GM19468 (cell line): ENCODE data around the gene AGTR2.
"Not testable (repeated sequence)": the region's sequence is repeated elsewhere in the genome, so short reads cannot be mapped to it uniquely, and the experiment has no call there.

Source experiments
- ATAC-seq: cut with Tn5 transposase; IDR thresholded peaks from one replicate; pipeline ENCODE4 v1.9.1; 2021; ENCODE audit warnings: mild to moderate bottlenecking, moderate library complexity, moderate number of reproducible peaks; ENCODE audit not compliant: unreplicated experiment; ENCODE audit errors: extremely low read depth

AGTR2 gene, protein sequence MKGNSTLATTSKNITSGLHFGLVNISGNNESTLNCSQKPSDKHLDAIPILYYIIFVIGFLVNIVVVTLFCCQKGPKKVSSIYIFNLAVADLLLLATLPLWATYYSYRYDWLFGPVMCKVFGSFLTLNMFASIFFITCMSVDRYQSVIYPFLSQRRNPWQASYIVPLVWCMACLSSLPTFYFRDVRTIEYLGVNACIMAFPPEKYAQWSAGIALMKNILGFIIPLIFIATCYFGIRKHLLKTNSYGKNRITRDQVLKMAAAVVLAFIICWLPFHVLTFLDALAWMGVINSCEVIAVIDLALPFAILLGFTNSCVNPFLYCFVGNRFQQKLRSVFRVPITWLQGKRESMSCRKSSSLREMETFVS

DNA sequence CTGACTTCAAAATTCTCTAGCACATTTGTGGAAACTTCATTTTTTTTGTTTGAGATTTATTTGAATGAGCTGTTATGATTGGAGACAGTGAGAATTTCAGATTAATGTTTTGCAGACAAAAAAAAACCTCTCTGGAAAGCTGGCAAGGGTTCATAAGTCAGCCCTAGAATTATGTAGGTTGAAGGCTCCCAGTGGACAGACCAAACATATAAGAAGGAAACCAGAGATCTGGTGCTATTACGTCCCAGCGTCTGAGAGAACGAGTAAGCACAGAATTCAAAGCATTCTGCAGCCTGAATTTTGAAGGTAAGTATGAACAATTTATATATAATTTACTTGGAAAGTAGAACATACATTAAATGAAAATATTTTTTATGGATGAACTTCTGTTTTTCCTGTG lies at the start of gene AGTR2:
TSS of gene AGTR2 (plus strand) at position 234 of the 400 bp plus-strand sequence. CDS start 1,537 bp downstream, outside the sequence.
- no peak for ATAC-seq

DNA sequence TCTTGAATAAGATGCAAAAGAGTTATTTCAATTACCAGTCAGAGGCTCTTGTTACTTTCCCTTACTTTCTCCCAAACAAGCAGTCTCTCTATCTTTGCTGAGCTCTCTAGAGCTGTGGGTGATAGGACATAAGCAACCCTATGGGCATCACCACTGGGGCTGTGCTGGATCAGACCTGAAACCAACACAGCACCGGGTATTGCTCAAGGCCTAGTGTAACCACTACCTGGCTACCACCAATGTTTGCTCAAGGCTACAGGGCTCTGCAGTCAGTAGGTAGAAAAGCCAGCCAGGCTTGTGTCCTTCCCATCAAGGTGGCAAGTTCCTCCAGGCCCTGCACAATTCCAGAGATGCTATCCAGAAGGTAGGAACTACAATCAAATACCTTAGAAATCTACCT lies 35.3 kb upstream of the AGTR2 start:
- no peak for ATAC-seq

DNA sequence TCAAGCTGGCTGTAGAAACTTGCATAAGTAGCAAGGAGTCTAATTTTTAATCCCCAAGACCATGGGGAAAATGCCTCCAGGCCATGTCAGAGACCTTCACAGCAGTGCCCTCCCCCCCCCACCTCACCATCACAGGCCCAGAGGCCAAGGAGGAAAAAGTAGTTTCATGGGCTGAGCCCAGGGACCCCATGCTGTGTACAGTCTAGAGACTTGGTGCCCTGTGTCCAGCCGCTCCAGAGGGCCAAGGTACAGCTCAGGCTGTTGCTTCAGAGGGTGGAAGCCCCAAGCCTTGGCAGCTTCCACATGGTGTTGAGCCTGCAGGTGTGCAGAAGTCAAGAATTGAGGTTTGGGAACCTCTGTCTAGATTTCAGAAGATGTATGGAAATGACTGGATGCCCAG lies 29.3 kb upstream of the AGTR2 start:
- ATAC-seq = not testable (repeated sequence)

DNA sequence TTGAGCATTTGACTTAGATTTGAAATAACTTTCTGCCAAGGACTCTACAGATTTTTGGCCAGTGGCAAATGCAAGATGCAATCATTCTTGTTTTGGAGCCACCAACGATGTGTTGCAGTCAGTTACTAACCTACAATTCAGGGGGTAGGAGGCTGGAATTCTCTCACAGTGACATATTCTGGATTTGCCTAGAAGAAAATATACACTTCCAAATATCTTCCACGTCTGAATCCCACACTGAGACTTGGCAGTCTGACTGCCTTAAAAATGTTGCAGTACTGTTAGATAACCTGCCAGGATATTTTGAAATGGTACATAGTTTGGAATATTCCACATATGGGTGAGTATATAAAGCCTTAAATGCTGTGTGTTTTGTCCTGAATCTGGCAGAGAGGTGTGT lies 27.6 kb upstream of the AGTR2 start:
- no peak for ATAC-seq

DNA sequence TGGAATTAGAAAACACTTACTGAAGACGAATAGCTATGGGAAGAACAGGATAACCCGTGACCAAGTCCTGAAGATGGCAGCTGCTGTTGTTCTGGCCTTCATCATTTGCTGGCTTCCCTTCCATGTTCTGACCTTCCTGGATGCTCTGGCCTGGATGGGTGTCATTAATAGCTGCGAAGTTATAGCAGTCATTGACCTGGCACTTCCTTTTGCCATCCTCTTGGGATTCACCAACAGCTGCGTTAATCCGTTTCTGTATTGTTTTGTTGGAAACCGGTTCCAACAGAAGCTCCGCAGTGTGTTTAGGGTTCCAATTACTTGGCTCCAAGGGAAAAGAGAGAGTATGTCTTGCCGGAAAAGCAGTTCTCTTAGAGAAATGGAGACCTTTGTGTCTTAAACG lies 2.4 kb downstream of the AGTR2 start:
- ATAC-seq = no peak

DNA sequence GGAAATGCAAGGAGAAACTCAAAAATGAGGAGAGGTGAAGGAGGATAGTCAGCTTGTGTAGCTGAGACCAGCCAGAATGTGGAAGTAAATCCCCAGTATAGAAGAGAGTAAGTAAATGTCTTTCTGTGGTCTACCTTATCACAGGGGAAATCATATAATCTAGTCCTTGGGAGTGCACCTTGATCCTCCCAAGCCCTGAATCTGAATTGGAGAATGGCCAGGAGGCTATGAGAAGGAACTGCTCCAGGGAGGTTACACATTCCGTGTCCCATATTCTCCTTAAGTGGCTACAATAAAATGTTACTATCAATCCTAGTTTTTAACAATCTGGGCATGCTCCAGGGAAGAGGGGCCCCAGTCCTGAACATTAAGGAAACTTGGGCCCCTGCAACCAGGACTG lies 10.8 kb downstream of the AGTR2 start:
- ATAC-seq = no peak

DNA sequence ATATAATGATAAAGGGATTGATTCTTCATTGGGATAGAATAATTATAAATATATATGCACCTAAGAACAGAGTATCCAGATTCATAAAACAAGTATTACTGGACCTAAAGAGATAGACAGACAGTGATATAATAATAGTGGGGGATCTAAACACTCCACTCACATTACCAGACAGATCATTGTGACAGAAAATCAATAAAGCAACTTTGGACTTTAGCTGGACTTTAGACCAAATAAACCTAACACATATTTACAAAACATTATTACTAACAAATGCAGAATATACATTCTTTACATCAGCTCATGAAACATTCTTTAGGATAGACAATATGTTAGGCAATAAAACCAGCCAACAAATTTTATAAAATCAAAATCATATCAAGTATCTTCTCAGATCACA lies 14.6 kb downstream of the AGTR2 start:
- ATAC-seq = no peak

DNA sequence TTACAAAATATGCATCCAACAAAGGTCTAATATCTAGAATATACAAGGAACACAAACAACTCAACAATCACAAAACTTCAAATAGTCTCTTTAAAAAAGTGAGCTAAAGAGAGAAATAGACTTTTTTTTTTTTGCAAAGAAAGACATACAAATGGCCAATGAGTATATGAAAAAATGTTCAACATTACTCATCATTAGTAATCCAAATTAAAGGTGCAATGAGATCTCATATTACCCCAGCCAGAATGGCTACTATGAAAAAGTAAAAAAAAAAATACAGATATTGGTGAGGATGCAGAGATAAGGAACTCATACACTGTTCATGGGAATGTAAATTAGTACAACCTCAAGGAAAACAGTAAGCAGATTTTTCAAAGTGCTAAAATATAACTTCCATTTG lies 24.1 kb downstream of the AGTR2 start:
- no peak for ATAC-seq

DNA sequence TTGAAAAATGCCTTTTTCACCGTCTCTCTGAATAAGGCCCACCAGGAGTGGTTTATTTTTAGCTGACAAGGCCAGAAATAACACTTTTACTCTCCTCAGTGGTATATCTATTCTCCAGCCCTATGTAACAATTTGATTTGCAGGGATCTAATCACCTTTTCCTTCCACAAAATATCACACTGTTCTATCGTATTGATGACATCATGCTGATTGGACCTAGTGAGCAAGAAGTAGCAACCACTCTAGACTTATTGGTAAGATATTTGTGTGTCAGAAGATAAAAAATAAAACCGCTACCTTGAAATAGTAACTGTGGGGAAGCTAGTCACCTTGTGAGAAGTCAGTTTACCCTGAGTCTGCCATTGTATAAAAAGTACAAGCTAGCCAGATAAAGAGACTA lies 27.7 kb downstream of the AGTR2 start:
- ATAC-seq = no peak

DNA sequence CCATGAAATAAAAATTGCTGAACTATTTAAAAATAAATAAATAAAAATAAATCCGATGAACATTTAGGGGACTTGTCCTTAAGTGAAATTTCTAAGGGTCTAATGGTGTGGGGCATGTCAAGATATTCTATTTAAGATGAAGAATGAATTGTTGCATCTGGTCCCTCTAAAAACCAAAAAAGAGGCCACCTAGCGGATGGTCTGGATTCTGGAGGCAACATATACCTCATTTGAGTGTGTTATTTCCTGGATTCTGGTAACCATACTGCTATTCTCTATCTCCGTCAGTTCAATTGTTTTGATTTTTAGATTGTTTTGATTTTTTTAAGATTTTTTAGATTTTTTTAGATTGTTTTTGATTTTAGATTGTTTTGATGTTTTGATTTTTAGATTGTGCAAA lies 28.3 kb downstream of the AGTR2 start:
- ATAC-seq = no peak

DNA sequence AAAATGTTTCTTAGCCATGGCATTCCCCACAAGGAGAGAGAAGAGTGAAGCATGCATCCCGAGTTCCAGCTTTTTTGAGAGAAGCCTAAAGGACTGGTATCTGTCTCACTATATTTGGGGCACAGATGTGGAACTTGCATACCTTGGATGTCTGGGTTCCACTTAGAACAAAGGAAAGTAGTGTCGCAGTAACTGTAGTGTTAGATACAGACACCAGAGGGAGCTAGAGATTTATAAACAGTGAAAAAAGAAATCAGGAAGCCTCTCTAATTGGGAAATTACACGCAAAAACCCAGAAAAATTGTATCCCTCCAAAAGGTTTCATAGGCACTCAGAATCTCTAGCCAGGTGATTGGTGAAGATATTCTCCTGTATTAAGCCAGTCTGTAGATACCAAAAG lies 34.4 kb downstream of the AGTR2 start:
- ATAC-seq = no peak

DNA sequence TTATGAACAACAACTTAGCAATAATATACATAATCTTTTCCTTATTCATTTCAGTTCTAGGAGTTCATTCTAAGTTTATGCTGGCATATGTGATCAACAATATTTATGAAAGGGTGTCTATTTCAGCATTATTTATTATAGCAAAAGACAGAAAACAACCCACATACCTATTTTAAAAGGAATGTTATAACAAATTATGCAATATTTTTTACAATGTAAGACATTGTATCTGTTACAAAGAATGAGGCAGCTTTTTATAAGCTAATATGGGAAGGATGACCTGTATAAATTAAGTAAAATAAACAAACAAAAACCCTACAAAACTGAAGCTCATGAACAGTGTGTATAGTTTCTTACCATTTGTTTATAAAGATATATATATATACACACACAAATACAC lies 42.7 kb downstream of the AGTR2 start:
- no peak for ATAC-seq

DNA sequence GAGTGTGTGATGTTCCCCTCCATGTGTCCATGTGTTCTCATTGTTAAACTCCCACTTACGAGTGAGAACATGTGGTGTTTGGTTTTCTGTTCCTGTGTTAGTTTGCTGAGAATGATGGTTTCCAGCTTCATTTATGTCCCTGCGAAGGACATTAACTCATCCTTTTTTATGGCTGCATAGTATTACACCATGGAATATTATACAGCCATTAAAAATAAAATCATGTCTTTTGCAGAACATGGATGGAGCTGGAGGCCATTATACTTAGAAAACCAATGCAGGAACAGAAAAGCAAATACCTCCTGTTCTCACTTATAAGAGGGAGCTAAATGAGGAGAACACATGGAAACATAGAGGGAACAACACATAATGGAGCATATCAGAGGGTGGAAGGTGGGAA lies 46.5 kb downstream of the AGTR2 start:
- not testable (repeated sequence) for ATAC-seq
